H9 (cell line): ENCODE measurements around the gene DUS4L. TPM values are rescaled to one million over a fixed set of nuclear protein-coding genes. Genes with fewer than 3 reads are reported as not detected.

Source experiments
- DNase-seq: peaks from one replicate; pipeline ENCODE4 v3.0.0-alpha.2; 2017
- H2AFZ ChIP-seq: one replicate; pipeline ENCODE4 v1.6.1; 2013; ENCODE audit warnings: mild to moderate bottlenecking, low read length, control low read depth, moderate library complexity
- H2AK5ac ChIP-seq: 2 replicates; pipeline ENCODE4 v1.6.1; 2013; ENCODE audit warnings: low read length, control low read depth, mixed read lengths; ENCODE audit not compliant: insufficient read length
- H2BK120ac ChIP-seq: one replicate; pipeline ENCODE4 v1.6.1; 2013; ENCODE audit warnings: low read depth, mild to moderate bottlenecking, low read length, control low read depth, inconsistent platforms; ENCODE audit not compliant: poor library complexity, severe bottlenecking
- H2BK12ac ChIP-seq: 2 replicates; pipeline ENCODE4 v1.6.1; 2013; ENCODE audit warnings: low read length, control low read depth, mixed read lengths, low read depth; ENCODE audit not compliant: insufficient read length
- H2BK15ac ChIP-seq: 2 replicates; pipeline ENCODE4 v1.6.1; 2013; ENCODE audit warnings: low read depth, low read length, control low read depth
- H2BK20ac ChIP-seq: one replicate; pipeline ENCODE4 v1.6.1; 2013; ENCODE audit warnings: low read depth, mild to moderate bottlenecking, low read length, control low read depth, inconsistent platforms; ENCODE audit not compliant: poor library complexity, severe bottlenecking
- H2BK5ac ChIP-seq: 2 replicates; pipeline ENCODE4 v1.6.1; 2013; ENCODE audit warnings: low read length, control low read depth, mixed read lengths; ENCODE audit not compliant: insufficient read length
- H3K14ac ChIP-seq: 2 replicates; pipeline ENCODE4 v1.6.1; 2013; ENCODE audit warnings: low read length, control low read depth; ENCODE audit not compliant: insufficient read depth
- H3K18ac ChIP-seq: 2 replicates; pipeline ENCODE4 v1.6.1; 2013; ENCODE audit warnings: low read depth, mild to moderate bottlenecking, mixed read lengths, low read length, control low read depth; ENCODE audit not compliant: insufficient read length
- H3K23ac ChIP-seq: 2 replicates; pipeline ENCODE4 v1.6.1; 2013; ENCODE audit warnings: low read length, control low read depth, mixed read lengths, low read depth; ENCODE audit not compliant: insufficient read length
- H3K23me2 ChIP-seq: 2 replicates; pipeline ENCODE4 v1.6.1; 2013; ENCODE audit warnings: low read depth, mild to moderate bottlenecking, mixed read lengths, low read length, control low read depth; ENCODE audit not compliant: insufficient read length, poor library complexity, severe bottlenecking
- H3K27ac ChIP-seq: 2 replicates; pipeline ENCODE4 v1.5.1; 2013; ENCODE audit warnings: low read length, control low read depth, mixed read lengths, low read depth; ENCODE audit not compliant: insufficient read length
- H3K27me3 ChIP-seq: 2 replicates; pipeline ENCODE4 v1.6.1; 2013; ENCODE audit warnings: low read length, control low read depth, inconsistent platforms; ENCODE audit not compliant: insufficient read depth
- H3K4ac ChIP-seq: 2 replicates; pipeline ENCODE4 v1.6.1; 2013; ENCODE audit warnings: low read depth, mild to moderate bottlenecking, control low read depth, inconsistent platforms, low read length, moderate library complexity
- H3K4me1 ChIP-seq: 2 replicates; pipeline ENCODE4 v1.6.1; 2013; ENCODE audit warnings: low read length, control low read depth, inconsistent platforms; ENCODE audit not compliant: insufficient read depth
- H3K4me2 ChIP-seq: 2 replicates; pipeline ENCODE4 v1.6.1; 2013; ENCODE audit warnings: low read length, control low read depth, mixed read lengths; ENCODE audit not compliant: insufficient read length, insufficient read depth
- H3K56ac ChIP-seq: 2 replicates; pipeline ENCODE4 v1.6.1; 2013; ENCODE audit warnings: low read depth, mild to moderate bottlenecking, mixed read lengths, low read length, control low read depth; ENCODE audit not compliant: insufficient read length
- H3K79me1 ChIP-seq: 2 replicates; pipeline ENCODE4 v1.6.1; 2013; ENCODE audit warnings: low read depth, mild to moderate bottlenecking, moderate library complexity, low read length, control low read depth, inconsistent platforms; ENCODE audit not compliant: insufficient read depth, poor library complexity, severe bottlenecking
- H3K79me2 ChIP-seq: 2 replicates; pipeline ENCODE4 v1.6.1; 2013; ENCODE audit warnings: low read length, control low read depth, inconsistent platforms; ENCODE audit not compliant: insufficient read depth
- H3K9ac ChIP-seq: 2 replicates; pipeline ENCODE4 v1.6.1; 2013; ENCODE audit warnings: low read length, control low read depth, mixed read lengths; ENCODE audit not compliant: insufficient read length; ENCODE audit errors: extremely low read depth
- H3K9me3 ChIP-seq: one replicate; pipeline ENCODE4 v1.6.1; 2013; ENCODE audit warnings: low read depth, low read length, inconsistent platforms; ENCODE audit not compliant: control insufficient read depth
- H3T11ph ChIP-seq: one replicate; pipeline ENCODE4 v1.6.1; 2013; ENCODE audit warnings: mild to moderate bottlenecking, low read length, control low read depth, inconsistent platforms
- H4K20me1 ChIP-seq: one replicate; pipeline ENCODE4 v1.6.1; 2013; ENCODE audit not compliant: control insufficient read depth, insufficient read length, insufficient read depth
- H4K5ac ChIP-seq: 2 replicates; pipeline ENCODE4 v1.6.1; 2013; ENCODE audit warnings: low read depth, mild to moderate bottlenecking, mixed read lengths, low read length, control low read depth; ENCODE audit not compliant: insufficient read length
- H4K8ac ChIP-seq: replicated peaks from 2 replicates; pipeline ENCODE4 v1.6.1; 2013; ENCODE audit warnings: low read length, control low read depth, mixed read lengths, low read depth; ENCODE audit not compliant: insufficient read length
- H4K91ac ChIP-seq: 2 replicates; pipeline ENCODE4 v1.6.1; 2013; ENCODE audit warnings: low read depth, mild to moderate bottlenecking, moderate library complexity, mixed read lengths, low read length, control low read depth; ENCODE audit not compliant: insufficient read length
- H3K27ac Mint-ChIP-seq, 3 experiments: 2 replicates in 2 of 3; 3 replicates in 1 of 3; pipeline ENCODE4 v1.8.0; 2020 to 2021; ENCODE audit warnings: mixed read lengths in 3 of 3, mild to moderate bottlenecking in 1 of 3, moderate library complexity in 1 of 3
- H3K27me3 Mint-ChIP-seq: 2 replicates; pipeline ENCODE4 v1.8.0; 2021; ENCODE audit warnings: low read depth, mild to moderate bottlenecking, moderate library complexity, mixed read lengths
- H3K36me3 Mint-ChIP-seq, 3 experiments: 2 replicates in 2 of 3; 3 replicates in 1 of 3; pipeline ENCODE4 v1.8.0; 2020 to 2021; ENCODE audit warnings: low read depth in 3 of 3, mixed read lengths in 3 of 3; ENCODE audit not compliant: insufficient read depth in 1 of 3
- H3K4me1 Mint-ChIP-seq, 2 experiments: 2 replicates each; pipeline ENCODE4 v1.8.0; 2020; ENCODE audit warnings: mixed read lengths in 2 of 2
- H3K4me3 Mint-ChIP-seq, 2 experiments: 2 replicates in 1 of 2; 3 replicates in 1 of 2; pipeline ENCODE4 v1.8.0; 2020 to 2021; ENCODE audit warnings: mild to moderate bottlenecking in 2 of 2, mixed read lengths in 2 of 2, moderate library complexity in 1 of 2
- H3K9me3 Mint-ChIP-seq, 2 experiments: 2 replicates in 1 of 2; 3 replicates in 1 of 2; pipeline ENCODE4 v1.8.0; 2020; ENCODE audit warnings: mild to moderate bottlenecking in 2 of 2, mixed read lengths in 2 of 2, moderate library complexity in 1 of 2
- CTCF ChIP-seq: fragments of 200-600 bp; sonication (generic); conservative IDR thresholded peaks from 3 replicates; pipeline ENCODE4 v1.8.0; 2021; ENCODE audit warnings: antibody characterized with exemption, mild to moderate bottlenecking
- whole genome bisulfite sequencing: extraction: QIAGEN DNeasy Blood & Tissue Kit; methylation state at CpG from one replicate; pipeline ENCODE4 v1.1.7; 2013; ENCODE audit warnings: missing lambda C conversion rate, low lambda C conversion rate, mixed read lengths; ENCODE audit not compliant: insufficient read length; ENCODE audit errors: extremely low coverage; 5-methylcytosine and 5-hydroxymethylcytosine counted together
- total RNA-seq: library from RNA; stranded (reverse); gene quantifications from 2 replicates; pipeline ENCODE4 v1.2.1, GENCODE V29; 2021

Gene DUS4L
- total RNA-seq, 1 experiment from 2014 or later, result 10.8 TPM

GRCh38 chr7:107599262-107599661, 35.5 kb downstream of the DUS4L start:
- DNase-seq, result no peak
- Histone ChIP-seq H3T11ph (no peak overlapping the region), H4K8ac (no peak overlapping the region), H3K27me3 (no peaks in the 10 kb centered on the region), H3K4ac (no peak overlapping the region), H2BK15ac (no peak overlapping the region), H3K79me1 (no peaks in the 10 kb centered on the region), H2BK12ac (no peak overlapping the region), H3K4me1 (no peaks in the 10 kb centered on the region), H3K23ac (no peak overlapping the region), H2BK20ac (no peak overlapping the region), H4K5ac (no peak overlapping the region), H2AFZ (no peak overlapping the region), H2BK5ac (no peak overlapping the region), H2BK120ac (no peak overlapping the region), H3K27ac (no peak overlapping the region), H3K56ac (no peak overlapping the region), H3K14ac (no peak overlapping the region), H3K23me2 (no peaks in the 10 kb centered on the region), H3K4me2 (no peak overlapping the region), H3K9ac (no peak overlapping the region), H4K91ac (no peak overlapping the region), H4K20me1 (no peaks in the 10 kb centered on the region), H2AK5ac (no peak overlapping the region), H3K79me2 (no peaks in the 10 kb centered on the region), H3K9me3 (no peaks in the 10 kb centered on the region), H3K18ac (no peak overlapping the region)
- Mint-ChIP-seq H3K4me1 (no peaks in the 10 kb centered on the region), H3K27ac (no peak overlapping the region), H3K9me3 (no peaks in the 10 kb centered on the region), H3K27me3 (no peaks in the 10 kb centered on the region), H3K36me3 (peaks cover 0 to 17% (median 9%) of the 10 kb centered on the region in 3 experiments; a peak in 3 of 7 replicates), H3K4me3 (no peak overlapping the region)
- TF ChIP-seq CTCF, result no peak
- WGBS, result no CpG with 5 or more reads among the region's 1 CpG
